Body of pancreas (tissue), 4 donors: ENCODE data around the gene TMCC2. TPM values are rescaled to one million over a fixed set of nuclear protein-coding genes. Genes with fewer than 3 reads are reported as not detected.

Experiments used
- ATAC-seq: fragments of 150-250 bp; one replicate; pipeline ENCODE4 v1.9.1; 2016
- DNase-seq, 4 donors: peaks; one replicate each; pipeline ENCODE4 v3.0.0-alpha.2; 2019
- H3K27ac ChIP-seq, 4 donors: fragments of 200-600 bp; sonication (generic); 1 replicate in 3 of 4; 2 replicates in 1 of 4; pipeline versions ENCODE4 v1.5.1 to v1.6.1; 2016 to 2019; ENCODE audit warnings: mild to moderate bottlenecking in 1 of 4, mixed read lengths in 1 of 4, moderate library complexity in 1 of 4
- H3K27me3 ChIP-seq, 2 donors: fragments of 200-600 bp; sonication (generic); one replicate each; pipeline ENCODE4 v1.6.0; 2016; ENCODE audit warnings: mild to moderate bottlenecking in 1 of 2
- H3K36me3 ChIP-seq, 2 donors: fragments of 200-600 bp; sonication (generic); replicated peaks in 1 of 2; 2 replicates each; pipeline ENCODE4 v1.5.1; 2016; ENCODE audit warnings: low read depth in 2 of 2; ENCODE audit not compliant: insufficient read depth in 1 of 2
- H3K4me1 ChIP-seq: fragments of 200-600 bp; sonication (generic); one replicate; pipeline ENCODE4 v1.6.0; 2016
- H3K4me3 ChIP-seq, 2 donors: fragments of 200-600 bp; sonication (generic); 1 replicate in 1 of 2; 2 replicates in 1 of 2; pipeline ENCODE4 v1.5.1; 2016 to 2019
- H3K9me3 ChIP-seq, 3 donors: fragments of 200-600 bp; sonication (generic); 1 replicate in 2 of 3; 2 replicates in 1 of 3; pipeline ENCODE4 v1.5.1; 2016
- CTCF ChIP-seq, 7 experiments: fragments of 450-650 bp in 4 of 7; fragments of 200-600 bp in 3 of 7; sonication (generic) in 3 of 7; IDR thresholded peaks; one replicate each; pipeline ENCODE4 v1.5.1; 2016 to 2019; ENCODE audit warnings: antibody characterized with exemption in 7 of 7
- POLR2A ChIP-seq, 3 donors: fragments of 450-650 bp; IDR thresholded peaks; one replicate each; pipeline ENCODE4 v1.6.1; 2016; ENCODE audit warnings: antibody characterized with exemption in 3 of 3, mild to moderate bottlenecking in 2 of 3
- WGBS, 2 donors: methylation state at CpG; one replicate each; pipeline ENCODE4 v1.1.5; 2017; 5-methylcytosine and 5-hydroxymethylcytosine counted together
- intact Hi-C: fragments of 100-400 bp; cut with DNase I; formaldehyde crosslinking; loops from one replicate; pipeline ENCODE4 v1.15.1; 2023
- total RNA-seq, 2 donors: library from RNA; depleted of rRNA; stranded (reverse); fragments of >200 nt; gene quantifications; one replicate each; pipeline ENCODE4 v1.1.0, GENCODE V29; 2016

Gene TMCC2
- total RNA-seq, 2 donors from 2014 or later: 1.3 to 1.6 TPM

GRCh38 chr1:205236526-205236925 is 8.8 kb downstream of the TMCC2 start:
- no peak for ATAC-seq
- Histone ChIP-seq H3K9me3 (no peaks in the 10 kb centered on the region), H3K27me3 (no peaks in the 10 kb centered on the region), H3K36me3 (no peaks in the 10 kb centered on the region), H3K4me3 (no peak overlapping the region), H3K4me1 (no peaks in the 10 kb centered on the region), H3K27ac (no peak overlapping the region)
- WGBS, 2 donors: 79 to 89% methylated on average over 8 of the region's 8 CpGs
- TF ChIP-seq CTCF (IDR thresholded peaks at IDR 0.05): no peak
- no peak for TF ChIP-seq POLR2A (IDR thresholded peaks at IDR 0.05)
- intact Hi-C loops: no loop called here
- no peak for DNase-seq

- no peak overlapping the region for H3K27ac ChIP-seq
- H3K9me3 ChIP-seq: no peaks in the 10 kb centered on the region
- H3K36me3 ChIP-seq: no peaks in the 10 kb centered on the region
- DNase-seq (no peak), ATAC-seq (no peak)
- H3K27me3 ChIP-seq: no peaks in the 10 kb centered on the region
- no peaks in the 10 kb centered on the region for H3K4me1 ChIP-seq
- no peak overlapping the region for H3K4me3 ChIP-seq
- WGBS, 2 donors: 65 to 75% methylated on average over 4 of the region's 4 CpGs
- no peak for TF ChIP-seq CTCF (IDR thresholded peaks at IDR 0.05)
- no peak for TF ChIP-seq POLR2A (IDR thresholded peaks at IDR 0.05)
- intact Hi-C loops: no loop called here
Measured at GRCh38 chr1:205236951-205237475, 9.3 kb downstream of the TMCC2 start.

GRCh38 chr1:205237526-205238484 is 10.1 kb downstream of the TMCC2 start:
- ATAC-seq (no peak), DNase-seq (no peak)
- Histone ChIP-seq H3K4me3 (no peak overlapping the region), H3K27ac (no peak overlapping the region), H3K27me3 (no peaks in the 10 kb centered on the region), H3K9me3 (no peaks in the 10 kb centered on the region), H3K4me1 (no peaks in the 10 kb centered on the region), H3K36me3 (no peaks in the 10 kb centered on the region)
- intact Hi-C loops: no loop called here
- 63 to 79% methylated on average over 12 of the region's 12 CpGs for WGBS, 2 donors
- no peak for TF ChIP-seq POLR2A (IDR thresholded peaks at IDR 0.05)
- no peak for TF ChIP-seq CTCF (IDR thresholded peaks at IDR 0.05)

- Histone ChIP-seq H3K4me3 (no peak overlapping the region), H3K9me3 (no peaks in the 10 kb centered on the region), H3K27me3 (no peaks in the 10 kb centered on the region), H3K27ac (no peak overlapping the region), H3K4me1 (no peaks in the 10 kb centered on the region), H3K36me3 (no peaks in the 10 kb centered on the region)
- DNase-seq (no peak), ATAC-seq (no peak)
- TF ChIP-seq CTCF (IDR thresholded peaks at IDR 0.05) (no peak), POLR2A (IDR thresholded peaks at IDR 0.05) (no peak)
- 61 to 70% methylated on average over 3 of the region's 3 CpGs for WGBS, 2 donors
- intact Hi-C loops: no loop called here
Measured at GRCh38 chr1:205239078-205239477, 11.3 kb downstream of the TMCC2 start.
